ENCODE results near the gene RTN3.

GRCh38 chr11:63767267-63767564 lies 85.9 kb downstream of the RTN3 start:
- TF ChIP-seq SNAI2 (CRISPR knock-in tag; IDR thresholded peaks at IDR 0.05), result no peak
- no peak for TF ChIP-seq ARNTL (CRISPR knock-in tag; IDR thresholded peaks at IDR 0.05; ENCODE audit: borderline replicate concordance, low read depth)
- no peak for TF ChIP-seq ZFP30 (CRISPR knock-in tag; IDR thresholded peaks at IDR 0.05)
- no peak for TF ChIP-seq RARB (CRISPR knock-in tag; IDR thresholded peaks at IDR 0.05)
- no peak for TF ChIP-seq ISL1 (CRISPR knock-in tag; IDR thresholded peaks at IDR 0.05)
- TF ChIP-seq CSRNP3 (CRISPR knock-in tag; IDR thresholded peaks at IDR 0.05), result no peak
